HEK293 (cell line): ENCODE data around the gene RAB13.

Experiments used
- BCL11A ChIP-seq: fragments of 450-650 bp; formaldehyde crosslinking; IDR thresholded peaks from 2 replicates; pipeline ENCODE4 v1.5.1; 2016; ENCODE audit warnings: low read depth, missing biosample characterization, missing genetic modification characterization
- BCL11B ChIP-seq: fragments of 450-650 bp; formaldehyde crosslinking; IDR thresholded peaks from 2 replicates; pipeline ENCODE4 v1.5.1; 2016; ENCODE audit warnings: low read depth, missing biosample characterization, missing genetic modification characterization
- HOXC10 ChIP-seq: sonication (generic); formaldehyde crosslinking; IDR thresholded peaks from 2 replicates; pipeline ENCODE4 v1.8.1; 2023; ENCODE audit warnings: mild to moderate bottlenecking, missing genetic modification reagents
- KLF10 ChIP-seq: fragments of 450-650 bp; IDR thresholded peaks from 2 replicates; pipeline ENCODE4 v1.5.1; 2018; ENCODE audit warnings: missing biosample characterization, mild to moderate bottlenecking, missing genetic modification characterization
- MEIS1 ChIP-seq: sonication (generic); formaldehyde crosslinking; IDR thresholded peaks from 2 replicates; pipeline ENCODE4 v1.8.1; 2022; ENCODE audit warnings: missing genetic modification reagents, mild to moderate bottlenecking, borderline replicate concordance
- SCRT2 ChIP-seq: fragments of 450-650 bp; formaldehyde crosslinking; IDR thresholded peaks from 2 replicates; pipeline ENCODE4 v1.5.1; 2016; ENCODE audit warnings: missing biosample characterization, missing genetic modification characterization
- SP3 ChIP-seq: fragments of 450-650 bp; formaldehyde crosslinking; IDR thresholded peaks from 2 replicates; pipeline ENCODE4 v1.5.1; 2016; ENCODE audit warnings: missing biosample characterization, missing genetic modification characterization
- ZBTB17 ChIP-seq: fragments of 450-650 bp; formaldehyde crosslinking; IDR thresholded peaks from 2 replicates; pipeline ENCODE4 v1.5.1; 2016; ENCODE audit warnings: missing biosample characterization, missing genetic modification characterization
- ZFP37 ChIP-seq: fragments of 450-650 bp; formaldehyde crosslinking; IDR thresholded peaks from 2 replicates; pipeline ENCODE4 v1.5.1; 2016; ENCODE audit warnings: missing biosample characterization, missing genetic modification characterization
- ZNF112 ChIP-seq: fragments of 450-650 bp; formaldehyde crosslinking; IDR thresholded peaks from 2 replicates; pipeline ENCODE4 v1.5.0; 2017; ENCODE audit warnings: missing biosample characterization, missing genetic modification characterization
- ZNF140 ChIP-seq: fragments of 450-650 bp; formaldehyde crosslinking; IDR thresholded peaks from 2 replicates; pipeline ENCODE4 v1.5.1; 2016; ENCODE audit warnings: missing biosample characterization, missing genetic modification characterization
- ZNF23 ChIP-seq: fragments of 450-650 bp; formaldehyde crosslinking; IDR thresholded peaks from 2 replicates; pipeline ENCODE4 v1.5.1; 2016; ENCODE audit warnings: missing biosample characterization, missing genetic modification characterization, borderline replicate concordance
- ZNF274 ChIP-seq, 2 experiments: fragments of 200-500 bp in 1 of 2; fragments of 450-650 bp in 1 of 2; sonication (Bioruptor generic) in 1 of 2; formaldehyde crosslinking in 1 of 2; IDR thresholded peaks; 2 replicates each; pipeline versions ENCODE4 v1.5.1 to v1.6.1; 2014 to 2016; ENCODE audit warnings: borderline replicate concordance in 1 of 2, inconsistent platforms in 1 of 2, low read length in 1 of 2, missing biosample characterization in 1 of 2, missing genetic modification characterization in 1 of 2
- ZNF311 ChIP-seq: fragments of 450-650 bp; formaldehyde crosslinking; IDR thresholded peaks from 2 replicates; pipeline ENCODE4 v1.5.1; 2017; ENCODE audit warnings: missing biosample characterization, missing genetic modification characterization, borderline replicate concordance
- ZNF335 ChIP-seq: fragments of 450-650 bp; formaldehyde crosslinking; conservative IDR thresholded peaks from 2 replicates; pipeline ENCODE4 v1.5.1; 2016; ENCODE audit warnings: missing biosample characterization, missing genetic modification characterization
- ZNF341 ChIP-seq: fragments of 450-650 bp; formaldehyde crosslinking; IDR thresholded peaks from 2 replicates; pipeline ENCODE4; 2016; ENCODE audit warnings: low read depth, missing biosample characterization, missing genetic modification characterization
- ZNF366 ChIP-seq: fragments of 450-650 bp; formaldehyde crosslinking; conservative IDR thresholded peaks from 2 replicates; pipeline ENCODE4 v1.5.1; 2016; ENCODE audit warnings: missing biosample characterization, missing genetic modification characterization
- ZNF404 ChIP-seq: fragments of 450-650 bp; formaldehyde crosslinking; IDR thresholded peaks from 2 replicates; pipeline ENCODE4 v1.5.1; 2017; ENCODE audit warnings: missing biosample characterization, missing genetic modification characterization
- ZNF416 ChIP-seq: fragments of 450-650 bp; formaldehyde crosslinking; IDR thresholded peaks from 2 replicates; pipeline ENCODE4 v1.5.1; 2016; ENCODE audit warnings: missing biosample characterization, missing genetic modification characterization
- ZNF48 ChIP-seq: fragments of 450-650 bp; formaldehyde crosslinking; IDR thresholded peaks from 2 replicates; pipeline ENCODE4 v1.5.1; 2016; ENCODE audit warnings: missing biosample characterization, missing genetic modification characterization
- ZNF501 ChIP-seq: fragments of 450-650 bp; formaldehyde crosslinking; IDR thresholded peaks from 2 replicates; pipeline ENCODE4 v1.5.1; 2016; ENCODE audit warnings: missing biosample characterization, missing genetic modification characterization
- ZNF514 ChIP-seq: fragments of 450-650 bp; formaldehyde crosslinking; IDR thresholded peaks from 2 replicates; pipeline ENCODE4 v1.5.1; 2016; ENCODE audit warnings: missing biosample characterization, missing genetic modification characterization
- ZNF555 ChIP-seq: fragments of 450-650 bp; formaldehyde crosslinking; conservative IDR thresholded peaks from 2 replicates; pipeline ENCODE4 v1.5.1; 2017; ENCODE audit warnings: missing biosample characterization, mild to moderate bottlenecking, missing genetic modification characterization, inconsistent platforms
- ZNF585B ChIP-seq: fragments of 450-650 bp; formaldehyde crosslinking; IDR thresholded peaks from 2 replicates; pipeline ENCODE4 v1.5.1; 2016; ENCODE audit warnings: missing biosample characterization, missing genetic modification characterization
- ZNF610 ChIP-seq: fragments of 450-650 bp; formaldehyde crosslinking; IDR thresholded peaks from 2 replicates; pipeline ENCODE4 v1.5.1; 2016; ENCODE audit warnings: missing biosample characterization, missing genetic modification characterization, borderline replicate concordance
- ZNF785 ChIP-seq: fragments of 450-650 bp; formaldehyde crosslinking; IDR thresholded peaks from 2 replicates; pipeline ENCODE4 v1.5.1; 2016; ENCODE audit warnings: missing biosample characterization, missing genetic modification characterization
- ZNF830 ChIP-seq: fragments of 450-650 bp; IDR thresholded peaks from 2 replicates; pipeline ENCODE4 v1.5.0; 2018; ENCODE audit warnings: missing biosample characterization, missing genetic modification characterization, low read depth, mild to moderate bottlenecking, moderate library complexity
- TF ChIP-seq, protein P1 (sequence below): fragments of 450-650 bp; formaldehyde crosslinking; IDR thresholded peaks from 2 replicates; pipeline ENCODE4 v1.5.0; 2017; ENCODE audit warnings: missing biosample characterization, missing genetic modification characterization, borderline replicate concordance
- TF ChIP-seq, protein P2 (sequence below): fragments of 450-650 bp; formaldehyde crosslinking; IDR thresholded peaks from 2 replicates; pipeline ENCODE4 v1.5.1; 2016; ENCODE audit warnings: missing biosample characterization, missing genetic modification characterization
- TF ChIP-seq, protein P3 (sequence below): fragments of 450-650 bp; formaldehyde crosslinking; IDR thresholded peaks from 2 replicates; pipeline ENCODE4 v1.5.1; 2016; ENCODE audit warnings: missing biosample characterization, missing genetic modification characterization
- TF ChIP-seq, protein P4 (sequence below): fragments of 450-650 bp; formaldehyde crosslinking; IDR thresholded peaks from 2 replicates; pipeline ENCODE4 v1.5.1; 2016; ENCODE audit warnings: missing biosample characterization, missing genetic modification characterization

The RAB13 gene

DNA sequence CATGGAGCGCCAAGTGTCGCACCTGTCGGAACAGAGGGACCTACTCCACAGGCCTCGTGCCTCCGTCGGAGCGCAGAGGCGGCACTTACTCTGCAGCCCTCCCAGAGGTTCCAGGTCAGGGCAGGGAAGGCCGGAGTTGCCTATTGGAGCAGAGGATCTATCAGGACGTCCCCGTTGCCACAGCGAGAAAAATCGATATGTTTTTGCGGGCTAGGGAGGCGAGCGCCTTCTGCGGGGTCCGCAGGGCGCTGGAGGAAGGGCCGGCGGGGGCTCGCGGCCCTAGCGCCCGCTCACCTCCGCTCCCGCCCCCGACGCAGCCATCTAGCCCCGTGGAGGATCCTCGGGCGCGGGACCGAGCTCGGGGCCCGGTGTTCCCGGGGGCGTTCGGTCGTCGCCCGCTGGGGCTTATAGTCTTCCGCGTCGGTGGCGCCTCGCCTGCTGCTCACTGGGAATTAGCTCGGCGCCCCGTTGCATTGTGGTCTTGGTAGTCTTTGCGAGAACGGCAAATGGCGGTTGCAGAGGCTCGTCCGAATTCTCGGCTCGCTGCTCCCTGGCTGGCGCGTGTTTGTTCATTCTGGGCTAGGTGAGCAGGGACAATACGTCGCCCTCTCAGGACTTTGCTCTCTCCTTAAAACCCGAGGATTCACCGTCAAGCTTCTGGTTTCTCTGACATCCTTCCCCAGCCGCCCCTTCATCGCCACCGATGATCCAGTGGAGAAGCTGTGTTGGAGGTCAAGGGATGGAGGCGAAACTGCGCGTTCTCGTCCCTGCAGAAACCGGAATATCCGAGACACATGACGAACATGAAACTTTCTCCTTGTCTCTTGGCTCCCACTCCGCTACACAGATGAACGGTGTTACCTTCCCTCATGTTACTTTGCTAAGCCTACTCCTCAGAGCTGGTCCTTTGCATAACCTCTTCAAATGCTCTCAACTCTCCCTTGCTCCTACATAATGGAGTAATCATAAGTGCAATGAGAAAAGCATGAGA is 8.6 kb downstream of the RAB13 start, which contains the start of gene JTB (continued):
- TF ChIP-seq HOXC10 (0 out of 2 replicates have a peak, but pooled peaks have one; percentile 73), BCL11B (no peak), BCL11A (tag by site-specific recombination) (no peak), ZNF140 (tag by site-specific recombination) (no peak), ZNF112 (tag by site-specific recombination) (no peak), SP3 (peak; percentile 45), KLF10 (0 out of 2 replicates have a peak, but pooled peaks have one; percentile 49), ZNF785 (tag by site-specific recombination) (no peak), ZNF366 (tag by site-specific recombination) (peak; percentile 63), SCRT2 (peak; percentile 92), ZNF335 (tag by site-specific recombination) (peak; percentile 83), ZNF311 (tag by site-specific recombination) (no peak), ZFP37 (tag by site-specific recombination) (0 out of 2 replicates have a peak, but pooled peaks have one; percentile 60), ZNF555 (tag by site-specific recombination) (no peak), MEIS1 (CRISPR knock-in tag) (no peak), ZNF610 (no peak), ZNF514 (tag by site-specific recombination) (no peak), ZNF416 (tag by site-specific recombination) (no peak), ZNF501 (peak; percentile 59), ZNF341 (tag by site-specific recombination) (peak; percentile 61), ZNF48 (tag by site-specific recombination) (no peak), ZNF274 (IDR thresholded peaks at IDR 0.05; ENCODE audit: low read length) (no peak), ZNF274 (tag by site-specific recombination; IDR thresholded peaks at IDR 0.05; ENCODE audit: borderline replicate concordance) (no peak), ZNF404 (tag by site-specific recombination) (no peak), ZBTB17 (peak; percentile 99), ZNF23 (tag by site-specific recombination) (no peak), ZNF830 (tag by site-specific recombination) (no peak), ZNF585B (tag by site-specific recombination) (no peak)
- TF ChIP-seq, protein P1, sequence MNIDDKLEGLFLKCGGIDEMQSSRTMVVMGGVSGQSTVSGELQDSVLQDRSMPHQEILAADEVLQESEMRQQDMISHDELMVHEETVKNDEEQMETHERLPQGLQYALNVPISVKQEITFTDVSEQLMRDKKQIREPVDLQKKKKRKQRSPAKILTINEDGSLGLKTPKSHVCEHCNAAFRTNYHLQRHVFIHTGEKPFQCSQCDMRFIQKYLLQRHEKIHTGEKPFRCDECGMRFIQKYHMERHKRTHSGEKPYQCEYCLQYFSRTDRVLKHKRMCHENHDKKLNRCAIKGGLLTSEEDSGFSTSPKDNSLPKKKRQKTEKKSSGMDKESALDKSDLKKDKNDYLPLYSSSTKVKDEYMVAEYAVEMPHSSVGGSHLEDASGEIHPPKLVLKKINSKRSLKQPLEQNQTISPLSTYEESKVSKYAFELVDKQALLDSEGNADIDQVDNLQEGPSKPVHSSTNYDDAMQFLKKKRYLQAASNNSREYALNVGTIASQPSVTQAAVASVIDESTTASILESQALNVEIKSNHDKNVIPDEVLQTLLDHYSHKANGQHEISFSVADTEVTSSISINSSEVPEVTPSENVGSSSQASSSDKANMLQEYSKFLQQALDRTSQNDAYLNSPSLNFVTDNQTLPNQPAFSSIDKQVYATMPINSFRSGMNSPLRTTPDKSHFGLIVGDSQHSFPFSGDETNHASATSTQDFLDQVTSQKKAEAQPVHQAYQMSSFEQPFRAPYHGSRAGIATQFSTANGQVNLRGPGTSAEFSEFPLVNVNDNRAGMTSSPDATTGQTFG: no peak
- TF ChIP-seq, protein P2, sequence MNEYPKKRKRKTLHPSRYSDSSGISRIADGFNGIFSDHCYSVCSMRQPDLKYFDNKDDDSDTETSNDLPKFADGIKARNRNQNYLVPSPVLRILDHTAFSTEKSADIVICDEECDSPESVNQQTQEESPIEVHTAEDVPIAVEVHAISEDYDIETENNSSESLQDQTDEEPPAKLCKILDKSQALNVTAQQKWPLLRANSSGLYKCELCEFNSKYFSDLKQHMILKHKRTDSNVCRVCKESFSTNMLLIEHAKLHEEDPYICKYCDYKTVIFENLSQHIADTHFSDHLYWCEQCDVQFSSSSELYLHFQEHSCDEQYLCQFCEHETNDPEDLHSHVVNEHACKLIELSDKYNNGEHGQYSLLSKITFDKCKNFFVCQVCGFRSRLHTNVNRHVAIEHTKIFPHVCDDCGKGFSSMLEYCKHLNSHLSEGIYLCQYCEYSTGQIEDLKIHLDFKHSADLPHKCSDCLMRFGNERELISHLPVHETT (tag by site-specific recombination): 0 out of 2 replicates have a peak, but pooled peaks have one; percentile 15
- TF ChIP-seq, protein P3, sequence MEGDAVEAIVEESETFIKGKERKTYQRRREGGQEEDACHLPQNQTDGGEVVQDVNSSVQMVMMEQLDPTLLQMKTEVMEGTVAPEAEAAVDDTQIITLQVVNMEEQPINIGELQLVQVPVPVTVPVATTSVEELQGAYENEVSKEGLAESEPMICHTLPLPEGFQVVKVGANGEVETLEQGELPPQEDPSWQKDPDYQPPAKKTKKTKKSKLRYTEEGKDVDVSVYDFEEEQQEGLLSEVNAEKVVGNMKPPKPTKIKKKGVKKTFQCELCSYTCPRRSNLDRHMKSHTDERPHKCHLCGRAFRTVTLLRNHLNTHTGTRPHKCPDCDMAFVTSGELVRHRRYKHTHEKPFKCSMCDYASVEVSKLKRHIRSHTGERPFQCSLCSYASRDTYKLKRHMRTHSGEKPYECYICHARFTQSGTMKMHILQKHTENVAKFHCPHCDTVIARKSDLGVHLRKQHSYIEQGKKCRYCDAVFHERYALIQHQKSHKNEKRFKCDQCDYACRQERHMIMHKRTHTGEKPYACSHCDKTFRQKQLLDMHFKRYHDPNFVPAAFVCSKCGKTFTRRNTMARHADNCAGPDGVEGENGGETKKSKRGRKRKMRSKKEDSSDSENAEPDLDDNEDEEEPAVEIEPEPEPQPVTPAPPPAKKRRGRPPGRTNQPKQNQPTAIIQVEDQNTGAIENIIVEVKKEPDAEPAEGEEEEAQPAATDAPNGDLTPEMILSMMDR (tag by site-specific recombination): peak; percentile 6; the same call in 1 of the 2 replicates
- TF ChIP-seq, protein P4, sequence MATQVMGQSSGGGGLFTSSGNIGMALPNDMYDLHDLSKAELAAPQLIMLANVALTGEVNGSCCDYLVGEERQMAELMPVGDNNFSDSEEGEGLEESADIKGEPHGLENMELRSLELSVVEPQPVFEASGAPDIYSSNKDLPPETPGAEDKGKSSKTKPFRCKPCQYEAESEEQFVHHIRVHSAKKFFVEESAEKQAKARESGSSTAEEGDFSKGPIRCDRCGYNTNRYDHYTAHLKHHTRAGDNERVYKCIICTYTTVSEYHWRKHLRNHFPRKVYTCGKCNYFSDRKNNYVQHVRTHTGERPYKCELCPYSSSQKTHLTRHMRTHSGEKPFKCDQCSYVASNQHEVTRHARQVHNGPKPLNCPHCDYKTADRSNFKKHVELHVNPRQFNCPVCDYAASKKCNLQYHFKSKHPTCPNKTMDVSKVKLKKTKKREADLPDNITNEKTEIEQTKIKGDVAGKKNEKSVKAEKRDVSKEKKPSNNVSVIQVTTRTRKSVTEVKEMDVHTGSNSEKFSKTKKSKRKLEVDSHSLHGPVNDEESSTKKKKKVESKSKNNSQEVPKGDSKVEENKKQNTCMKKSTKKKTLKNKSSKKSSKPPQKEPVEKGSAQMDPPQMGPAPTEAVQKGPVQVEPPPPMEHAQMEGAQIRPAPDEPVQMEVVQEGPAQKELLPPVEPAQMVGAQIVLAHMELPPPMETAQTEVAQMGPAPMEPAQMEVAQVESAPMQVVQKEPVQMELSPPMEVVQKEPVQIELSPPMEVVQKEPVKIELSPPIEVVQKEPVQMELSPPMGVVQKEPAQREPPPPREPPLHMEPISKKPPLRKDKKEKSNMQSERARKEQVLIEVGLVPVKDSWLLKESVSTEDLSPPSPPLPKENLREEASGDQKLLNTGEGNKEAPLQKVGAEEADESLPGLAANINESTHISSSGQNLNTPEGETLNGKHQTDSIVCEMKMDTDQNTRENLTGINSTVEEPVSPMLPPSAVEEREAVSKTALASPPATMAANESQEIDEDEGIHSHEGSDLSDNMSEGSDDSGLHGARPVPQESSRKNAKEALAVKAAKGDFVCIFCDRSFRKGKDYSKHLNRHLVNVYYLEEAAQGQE (tag by site-specific recombination): no peak
